Pancreas (tissue), 10 donors: ENCODE measurements around the gene RTN4RL1. TPM values are rescaled to one million over a fixed set of nuclear protein-coding genes. Genes with fewer than 3 reads are reported as not detected.

Experiments used
- ATAC-seq, 4 donors: fragments of 200-7000 bp; cut with Tn5 transposase; one replicate each; pipeline versions ENCODE4 v1.8.0 to v1.9.1; 2020; ENCODE audit warnings: mild to moderate bottlenecking in 4 of 4, moderate library complexity in 4 of 4
- DNase-seq, 6 donors: peaks; one replicate each; pipeline ENCODE4 v3.0.0-alpha.2; 2020
- FAIRE-seq: peaks from 2 replicates; lab custom pipeline; 2012; peaks lifted over from hg19 to GRCh38; lab: Jason Lieb, UNC
- H3K27ac ChIP-seq, 4 donors: fragments of 200-600 bp; sonication (generic); 1 replicate in 3 of 4; 2 replicates in 1 of 4; pipeline versions ENCODE4 v1.5.0 to v1.8.0; 2020
- H3K27me3 ChIP-seq, 4 donors: fragments of 200-600 bp; one replicate each; pipeline ENCODE4 v1.8.0; 2021
- H3K36me3 ChIP-seq, 3 donors: fragments of 200-600 bp; sonication (generic) in 1 of 3; one replicate each; pipeline versions ENCODE4 v1.5.0 to v1.8.0; 2020 to 2021
- H3K4me1 ChIP-seq, 3 donors: fragments of 200-600 bp; one replicate each; pipeline ENCODE4 v1.8.0; 2021
- H3K4me3 ChIP-seq, 4 donors: fragments of 200-600 bp; sonication (generic) in 2 of 4; one replicate each; pipeline versions ENCODE4 v1.5.0 to v1.8.0; 2020 to 2021
- H3K9me3 ChIP-seq, 4 donors: fragments of 200-600 bp; one replicate each; pipeline ENCODE4 v1.8.0; 2021
- WGBS, 2 donors: extraction: QIAGEN DNeasy Blood & Tissue Kit; methylation state at CpG; one replicate each; pipeline ENCODE4 v1.1.7; 2013; 5-methylcytosine and 5-hydroxymethylcytosine counted together
- intact Hi-C, 3 donors: fragments of 100-400 bp; cut with DNase I; formaldehyde crosslinking; loops; one replicate each; pipeline versions ENCODE4 v1.11.1 to v1.14.2; 2022
- polyA plus RNA-seq, 2 donors: library from polyadenylated mRNA; stranded (reverse); fragments of 200-250 nt; gene quantifications; one replicate each; pipeline ENCODE4 v1.2.3, GENCODE V29; 2013
- total RNA-seq, 6 donors: library from RNA; stranded (reverse); fragmentation: NEBNext Ultra II Directional in 4 of 6; extraction: Animal tissue kit (Norgen Biotek cat#: 25700) in 4 of 6; gene quantifications; one replicate each; pipeline versions ENCODE4 v1.2.1 to v1.2.4, GENCODE V29; 2021 to 2023
- TF ChIP-seq, protein P1 (sequence below), 4 donors: fragments of 200-600 bp; sonication (generic) in 3 of 4; IDR thresholded peaks; one replicate each; pipeline versions ENCODE4 v1.5.0 to v1.8.0; 2021; ENCODE audit warnings: antibody characterized with exemption in 4 of 4
- donor health status: healthy with polysubstance abuse.
- donor health status: DM: no; HTN: no; CAD: no; lungs with moderate emphysema.
- donor health status: DM: no; HTN: no; CAD: no.
- donor health status: control.
- donor health status: control.
- donor health status: Bipolar disorder and iron deficiency.
- donor health status: DM: yes; HTN: yes; CAD: no.
- donor health status: DM: no; HTN: no; CAD: no.
- donor health status: DM: no; HTN: no; CAD: no.
- donor health status: DM: yes; HTN: yes; CAD: no.

The RTN4RL1 gene
- total and polyA plus RNA-seq, 8 donors = 0.93 to 3.6 (median 2.1) TPM

DNA sequence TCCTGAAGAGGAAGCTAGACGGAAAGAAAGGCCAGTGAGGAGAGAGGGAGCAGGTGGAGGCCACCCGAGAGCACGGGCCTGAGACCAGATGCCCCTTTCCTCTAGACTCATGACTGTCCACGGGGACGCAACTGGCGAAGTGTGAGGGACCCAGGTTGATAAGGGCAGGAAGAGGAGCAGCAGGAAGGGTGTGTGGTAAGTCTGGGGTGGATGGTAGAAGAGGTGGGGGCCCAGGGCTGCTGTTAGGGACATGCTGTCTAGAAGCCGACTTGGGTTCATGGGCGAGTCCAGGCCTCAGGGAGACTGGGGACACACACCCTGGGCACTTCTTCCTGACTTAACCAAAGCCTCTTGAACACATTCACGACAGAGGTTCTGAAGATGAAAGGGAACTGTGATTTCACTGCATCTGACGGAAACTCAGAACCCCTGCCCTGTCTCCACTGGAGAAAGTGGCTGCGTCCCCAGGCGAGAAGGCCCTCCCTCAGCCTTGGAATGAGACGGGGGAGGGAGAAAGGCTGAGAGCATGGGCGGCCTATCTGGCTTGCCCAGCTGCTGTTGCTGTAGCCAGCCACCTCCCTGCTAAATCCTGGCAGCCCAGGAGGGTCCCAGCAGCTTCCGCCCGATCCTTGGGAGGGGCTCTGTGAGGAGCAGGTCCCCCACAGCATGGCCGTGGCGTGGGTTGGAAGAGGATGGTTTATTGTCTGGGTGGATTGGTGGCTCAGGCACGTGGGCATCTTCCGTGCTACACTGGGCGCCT is 35.7 kb upstream of the RTN4RL1 start:
- ATAC-seq (no peak), FAIRE-seq (no peak), DNase-seq (peak in 1 of 6 donors; percentile 61)
- intact Hi-C loops = loop anchor here in 1 of 3 donors (10.0 kb wide), 1 partner anchor 174 kb away; no protein-coding TSS in a partner anchor
- Histone ChIP-seq H3K27ac (peak overlapping the region in 1 of 4 donors; percentile 11), H3K4me3 (no peak overlapping the region), H3K36me3 (peaks cover 0 to 21% (median 0%) of the 10 kb centered on the region in 3 donors), H3K27me3 (peaks cover 0 to 3% (median 0%) of the 10 kb centered on the region in 4 donors), H3K4me1 (no peaks in the 10 kb centered on the region), H3K9me3 (no peaks in the 10 kb centered on the region)
- TF ChIP-seq, protein P1, sequence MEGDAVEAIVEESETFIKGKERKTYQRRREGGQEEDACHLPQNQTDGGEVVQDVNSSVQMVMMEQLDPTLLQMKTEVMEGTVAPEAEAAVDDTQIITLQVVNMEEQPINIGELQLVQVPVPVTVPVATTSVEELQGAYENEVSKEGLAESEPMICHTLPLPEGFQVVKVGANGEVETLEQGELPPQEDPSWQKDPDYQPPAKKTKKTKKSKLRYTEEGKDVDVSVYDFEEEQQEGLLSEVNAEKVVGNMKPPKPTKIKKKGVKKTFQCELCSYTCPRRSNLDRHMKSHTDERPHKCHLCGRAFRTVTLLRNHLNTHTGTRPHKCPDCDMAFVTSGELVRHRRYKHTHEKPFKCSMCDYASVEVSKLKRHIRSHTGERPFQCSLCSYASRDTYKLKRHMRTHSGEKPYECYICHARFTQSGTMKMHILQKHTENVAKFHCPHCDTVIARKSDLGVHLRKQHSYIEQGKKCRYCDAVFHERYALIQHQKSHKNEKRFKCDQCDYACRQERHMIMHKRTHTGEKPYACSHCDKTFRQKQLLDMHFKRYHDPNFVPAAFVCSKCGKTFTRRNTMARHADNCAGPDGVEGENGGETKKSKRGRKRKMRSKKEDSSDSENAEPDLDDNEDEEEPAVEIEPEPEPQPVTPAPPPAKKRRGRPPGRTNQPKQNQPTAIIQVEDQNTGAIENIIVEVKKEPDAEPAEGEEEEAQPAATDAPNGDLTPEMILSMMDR (IDR thresholded peaks at IDR 0.05) = no peak
- WGBS, 2 donors = 85 to 87% methylated on average over 20 to 21 of the region's 21 CpGs

DNA sequence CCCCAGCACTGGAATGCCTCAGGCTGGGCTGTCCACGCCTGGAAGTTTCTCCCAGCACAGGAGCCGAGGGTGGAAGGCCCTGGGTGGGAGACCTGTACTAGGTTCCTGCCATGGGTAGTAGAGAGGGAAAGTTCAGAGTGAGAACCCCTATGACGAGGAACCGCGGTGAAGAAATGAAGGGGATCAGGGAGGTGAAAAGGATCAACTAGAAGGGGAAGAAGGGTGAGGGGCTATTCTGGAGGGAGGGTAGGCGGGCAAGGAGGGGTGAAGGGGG is 35.2 kb upstream of the RTN4RL1 start:
- Histone ChIP-seq H3K4me1 (peaks cover 0 to 3% (median 0%) of the 10 kb centered on the region in 3 donors), H3K36me3 (peaks cover 0 to 18% (median 0%) of the 10 kb centered on the region in 3 donors), H3K27me3 (peaks cover 0 to 3% (median 0%) of the 10 kb centered on the region in 4 donors), H3K27ac (peak overlapping the region in 2 of 4 donors; percentile 4 to 11), H3K9me3 (no peaks in the 10 kb centered on the region), H3K4me3 (no peak overlapping the region)
- no peak for FAIRE-seq
- intact Hi-C loops = loop anchor here in 1 of 3 donors (10.0 kb wide), 1 partner anchor 174 kb away; no protein-coding TSS in a partner anchor
- 87 to 90% methylated on average over 6 of the region's 6 CpGs for WGBS, 2 donors
- no peak for ATAC-seq
- no peak for DNase-seq
- TF ChIP-seq, protein P1 (IDR thresholded peaks at IDR 0.05) = no peak

DNA sequence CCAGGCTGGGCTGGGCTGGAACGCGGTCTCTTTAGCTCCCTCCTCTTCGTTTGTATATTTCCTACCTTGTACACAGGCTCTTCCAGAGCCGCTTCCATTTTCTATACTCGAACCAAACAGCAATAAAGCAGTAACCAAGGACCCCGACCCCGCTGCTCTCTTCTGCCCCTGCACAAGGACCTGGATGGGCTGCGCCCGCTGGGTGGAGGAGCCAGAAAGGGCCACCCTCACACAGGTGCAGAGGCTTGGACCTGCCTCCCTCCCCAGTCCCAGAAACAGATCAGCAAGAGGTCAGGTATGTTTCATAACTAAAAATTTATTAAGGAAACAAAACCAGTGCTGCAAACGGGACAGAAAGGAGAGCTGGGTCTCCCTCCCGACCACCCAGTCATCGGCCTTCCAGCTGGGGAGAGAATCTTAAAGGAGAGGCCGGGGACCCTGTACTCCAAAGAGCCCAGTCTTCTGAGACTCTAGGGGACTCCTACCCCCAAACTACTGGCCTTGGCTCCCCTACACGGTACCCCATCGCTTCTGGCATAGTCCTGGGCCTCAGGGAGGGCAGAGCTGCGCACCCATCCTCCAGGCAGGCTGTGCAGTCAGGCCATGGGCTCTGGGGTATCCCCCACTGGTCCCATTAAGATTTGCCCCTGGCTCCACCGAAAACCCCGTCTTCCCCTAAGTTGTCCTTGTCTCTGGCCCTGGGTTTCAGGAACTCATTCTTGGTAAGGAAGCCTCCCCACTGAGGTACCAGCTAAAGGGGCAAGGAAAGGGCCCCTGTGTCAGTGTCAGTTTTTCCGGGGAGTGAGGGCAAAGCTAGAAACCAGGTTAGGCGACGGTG is 34.6 kb upstream of the RTN4RL1 start:
- WGBS, 2 donors = 79 to 84% methylated on average over 21 of the region's 21 CpGs
- peaks cover 0 to 3% (median 0%) of the 10 kb centered on the region in 3 donors for H3K4me1 ChIP-seq
- H3K27me3 ChIP-seq = peaks cover 0 to 3% (median 0%) of the 10 kb centered on the region in 4 donors
- ATAC-seq (no peak), FAIRE-seq (no peak), DNase-seq (no peak)
- peaks cover 0 to 13% (median 0%) of the 10 kb centered on the region in 3 donors for H3K36me3 ChIP-seq
- intact Hi-C loops = loop anchor here in 2 of 3 donors (5.0 to 10.0 kb wide), 2 partner anchors 175 to 188 kb away; no protein-coding TSS in a partner anchor
- peak overlapping the region in 2 of 4 donors; percentile 3 to 9 for H3K27ac ChIP-seq
- H3K9me3 ChIP-seq = no peaks in the 10 kb centered on the region
- TF ChIP-seq, protein P1 (IDR thresholded peaks at IDR 0.05) = no peak
- H3K4me3 ChIP-seq = peak overlapping the region in 1 of 4 donors; percentile 34

DNA sequence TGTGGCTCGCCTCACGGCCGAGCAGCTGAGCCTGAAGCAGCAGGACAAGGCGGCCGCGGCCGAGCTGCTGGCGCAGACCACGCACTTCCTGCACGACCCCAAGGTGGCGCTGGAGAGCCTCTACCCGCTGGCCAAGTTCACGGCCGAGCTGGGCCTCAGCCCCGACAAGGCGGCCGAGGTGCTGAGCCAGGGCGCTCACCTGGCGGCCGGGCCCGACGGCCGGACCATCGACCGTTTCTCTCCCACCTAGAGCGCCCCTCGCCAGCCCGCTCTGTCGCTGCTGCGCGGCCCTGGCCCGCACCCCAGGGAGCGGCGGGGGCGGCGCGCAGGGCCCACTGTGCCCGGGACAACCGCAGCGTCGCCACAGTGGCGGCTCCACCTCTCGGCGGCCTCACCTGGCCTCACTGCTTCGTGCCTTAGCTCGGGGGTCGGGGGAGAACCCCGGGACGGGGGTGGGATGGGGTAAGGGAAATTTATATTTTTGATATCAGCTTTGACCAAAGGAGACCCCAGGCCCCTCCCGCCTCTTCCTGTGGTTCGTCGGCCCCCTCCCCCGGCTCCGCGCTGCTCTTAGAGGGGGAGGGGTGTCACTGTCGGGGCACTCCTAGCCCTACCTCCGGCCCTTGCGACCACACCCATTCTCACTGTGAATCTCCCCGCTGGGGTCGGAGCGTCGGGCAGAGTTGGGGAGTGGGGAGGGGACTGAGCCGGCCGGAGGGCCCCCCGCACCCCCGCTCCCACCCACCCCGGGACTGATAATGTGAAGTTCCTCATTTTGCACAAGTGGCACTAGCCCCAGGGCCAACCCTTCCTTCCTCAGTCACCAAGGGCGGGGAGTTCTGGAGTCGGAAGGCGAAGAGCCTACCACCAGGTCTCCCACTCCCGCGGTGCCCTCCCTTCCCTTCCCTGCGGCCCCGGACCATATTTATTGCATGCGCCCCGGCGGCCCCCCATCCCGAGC is 33.7 kb upstream of the RTN4RL1 start:
- FAIRE-seq (no peak), ATAC-seq (peak; percentile 52 to 70 (median 60)), DNase-seq (peak; percentile 70 to 93 (median 81))
- TF ChIP-seq, protein P1 (IDR thresholded peaks at IDR 0.05) = peak; percentile 58 to 78 (median 72)
- H3K27ac ChIP-seq = peak overlapping the region in 2 of 4 donors; percentile 3 to 33
- intact Hi-C loops = loop anchor here in 1 of 3 donors (5.0 kb wide), 1 partner anchor 188 kb away; no protein-coding TSS in a partner anchor
- H3K4me3 ChIP-seq = peak overlapping the region in 1 of 4 donors; percentile 34
- 21 to 25% methylated on average over 62 to 78 of the region's 78 CpGs for WGBS, 2 donors
- H3K9me3 ChIP-seq = no peaks in the 10 kb centered on the region
- peaks cover 0 to 3% (median 0%) of the 10 kb centered on the region in 4 donors for H3K27me3 ChIP-seq
- H3K4me1 ChIP-seq = peaks cover 0 to 4% (median 3%) of the 10 kb centered on the region in 3 donors
- H3K36me3 ChIP-seq = peaks cover 0 to 10% (median 0%) of the 10 kb centered on the region in 3 donors
